ENCODE results near the gene SLC25A38. TPM values are rescaled to one million over a fixed set of nuclear protein-coding genes. Genes with fewer than 3 reads are reported as not detected.

The SLC25A38 gene
- total and polyA plus RNA-seq, 5 experiments from 2014 or later, result 34.2 to 53.4 (median 51.7) TPM

DNA sequence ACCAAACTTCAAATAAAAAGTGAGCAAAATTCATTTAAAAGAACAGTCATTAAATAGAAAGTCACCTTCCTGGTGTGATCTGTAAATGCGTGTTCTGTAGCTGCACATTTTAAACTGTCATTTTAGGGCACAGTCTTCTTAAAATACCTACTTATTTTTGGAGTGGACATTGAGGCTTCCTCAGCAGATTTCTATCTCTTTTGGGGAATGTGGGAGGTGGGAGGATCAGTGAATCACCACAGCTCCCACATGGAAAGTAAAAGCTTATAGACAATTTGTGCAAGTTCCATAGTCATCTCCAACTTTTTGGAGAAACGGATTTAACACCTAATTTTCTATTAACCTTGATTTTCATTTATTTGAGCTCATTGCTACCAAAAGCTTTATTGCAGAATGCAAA lies 63.3 kb downstream of the SLC25A38 start:
- no peak for ATAC-seq
- no peaks in the 10 kb centered on the region for H3K36me3 Mint-ChIP-seq
- no peak for DNase-seq
- H3K4me1 Mint-ChIP-seq, result peaks cover 0 to 5% (median 3%) of the 10 kb centered on the region in 4 donors
- H3K4me3 Mint-ChIP-seq, result no peak overlapping the region
- no peak overlapping the region for H3K27ac Mint-ChIP-seq
- no peaks in the 10 kb centered on the region for H3K9me3 Mint-ChIP-seq
- H3K27me3 Mint-ChIP-seq, result peaks cover 0 to 9% (median 0%) of the 10 kb centered on the region in 5 donors
- POLR2A ChIA-PET, result interaction anchor here (0.6 kb wide), 1 partner anchor 40 kb away, joined by 3 read pairs; the partner anchor contains the start of gene RPSA

Other genes with a start within 250 kb of the SLC25A38 start
- gene CSRNP1, start 229.8 kb upstream of the SLC25A38 start, total RNA-seq, result 10 to 100 TPM; 15.0 to 17.4 TPM
- gene CSRNP1, start 229.8 kb upstream of the SLC25A38 start, polyA plus RNA-seq, result 10 to 100 TPM in 2 of 3 donors, 1 to 10 TPM in 1; 8.0 to 17.1 (median 10.9) TPM
- not detected for gene XIRP1, start 190.8 kb upstream of the SLC25A38 start, total RNA-seq
- gene XIRP1, start 190.8 kb upstream of the SLC25A38 start, polyA plus RNA-seq, result not detected
- under 1 TPM; 0.66 to 0.96 TPM for gene CX3CR1, start 103.3 kb upstream of the SLC25A38 start, total RNA-seq
- 10 to 100 TPM in 1 of 3 donors, 1 to 10 TPM in 2; 2.8 to 61.8 (median 3.4) TPM for gene CX3CR1, start 103.3 kb upstream of the SLC25A38 start, polyA plus RNA-seq
- gene CCR8, start 53.7 kb upstream of the SLC25A38 start, total RNA-seq, result not detected
- under 1 TPM in 1 of 3 donors, not detected in 2; 0.24 TPM for gene CCR8, start 53.7 kb upstream of the SLC25A38 start, polyA plus RNA-seq
- gene RPSA, start 23.4 kb downstream of the SLC25A38 start, total RNA-seq, result 1,000 to 10,000 TPM; 1,560 to 1,579 TPM
- 1,000 to 10,000 TPM; 1,242 to 1,388 (median 1,323) TPM for gene RPSA, start 23.4 kb downstream of the SLC25A38 start, polyA plus RNA-seq
- not detected for gene MOBP, start 84.3 kb downstream of the SLC25A38 start, total RNA-seq
- not detected for gene MOBP, start 84.3 kb downstream of the SLC25A38 start, polyA plus RNA-seq